Measurements from ENCODE around the gene IER3. TPM values are rescaled to one million over a fixed set of nuclear protein-coding genes. Genes with fewer than 3 reads are reported as not detected.
A peak's percentile ranks its signal among the peaks of the same experiment; 100 is the strongest.
"Not testable (repeated sequence)": the region's sequence is repeated elsewhere in the genome, so short reads cannot be mapped to it uniquely, and the experiment has no call there.

IER3 gene
- polyA plus RNA-seq, 4 donors = 19.5 to 27.0 (median 25.1) TPM

GRCh38 chr6:30725713-30726505 is 18.4 kb downstream of the IER3 start:
- DNase-seq (ENCODE audit: low read depth in 4 of 4, low spot score in 3 of 4) = no peak

GRCh38 chr6:30724906-30725667 is 19.3 kb downstream of the IER3 start:
- no peak for DNase-seq (ENCODE audit: low read depth in 4 of 4, low spot score in 3 of 4)

- not testable (repeated sequence) for DNase-seq (ENCODE audit: low read depth in 4 of 4, low spot score in 3 of 4)
Measured at GRCh38 chr6:30723843-30724741, 20.3 kb downstream of the IER3 start.

- not testable (repeated sequence) for DNase-seq (ENCODE audit: low read depth in 4 of 4, low spot score in 3 of 4)
Measured at GRCh38 chr6:30723159-30723842, 21.0 kb downstream of the IER3 start.

GRCh38 chr6:30722280-30723112 is 21.9 kb downstream of the IER3 start:
- DNase-seq (ENCODE audit: low read depth in 4 of 4, low spot score in 3 of 4) = peak in 3 of 4 donors; percentile 67 to 81 (median 73)

- not testable (repeated sequence) for DNase-seq (ENCODE audit: low read depth in 4 of 4, low spot score in 3 of 4)
Measured at GRCh38 chr6:30722025-30722279, 22.4 kb downstream of the IER3 start.

GRCh38 chr6:30721198-30722024 is 22.9 kb downstream of the IER3 start:
- peak in 3 of 4 donors; percentile 83 to 88 (median 83) for DNase-seq (ENCODE audit: low read depth in 4 of 4, low spot score in 3 of 4)

- DNase-seq (ENCODE audit: low read depth in 4 of 4, low spot score in 3 of 4) = peak in 1 of 4 donors; percentile 39
Measured at GRCh38 chr6:30720738-30721197, 23.6 kb downstream of the IER3 start.

GRCh38 chr6:30719791-30720737 is 24.3 kb downstream of the IER3 start, which contains the start of gene TUBB:
Gene TUBB, plus strand, starts transcription at chr6:30720352. Its CDS starts 155 bp downstream, at chr6:30720507.
- DNase-seq (ENCODE audit: low read depth in 4 of 4, low spot score in 3 of 4) = peak; percentile 93 to 96 (median 95)

GRCh38 chr6:30719356-30719755 is 25.0 kb downstream of the IER3 start:
- DNase-seq (ENCODE audit: low read depth in 4 of 4, low spot score in 3 of 4) = no peak

GRCh38 chr6:30717845-30718720 is 26.3 kb downstream of the IER3 start:
- DNase-seq (ENCODE audit: low read depth in 4 of 4, low spot score in 3 of 4) = not testable (repeated sequence)

GRCh38 chr6:30717129-30717844 is 27.1 kb downstream of the IER3 start, which contains the start of gene MDC1:
Gene MDC1, minus strand, starts transcription at chr6:30717281. Its CDS starts 2,106 bp downstream, at chr6:30715175.
- peak; percentile 94 to 99 (median 98) for DNase-seq (ENCODE audit: low read depth in 4 of 4, low spot score in 3 of 4)

- DNase-seq (ENCODE audit: low read depth in 4 of 4, low spot score in 3 of 4) = peak in 1 of 4 donors; percentile 29
Measured at GRCh38 chr6:30716879-30717128, 27.5 kb downstream of the IER3 start.

GRCh38 chr6:30714263-30714662 is 30.1 kb downstream of the IER3 start:
- no peak for DNase-seq (ENCODE audit: low read depth in 4 of 4, low spot score in 3 of 4)

- no peak for DNase-seq (ENCODE audit: low read depth in 4 of 4, low spot score in 3 of 4)
Measured at GRCh38 chr6:30712441-30712945, 31.9 kb downstream of the IER3 start.
